ENCODE results near the gene SLC1A1.
"Not testable (repeated sequence)": the region's sequence is repeated elsewhere in the genome, so short reads cannot be mapped to it uniquely, and the experiment has no call there.

GRCh38 chr9:4531355-4531754 lies 41.1 kb downstream of the SLC1A1 start:
- TF ChIP-seq, protein P1, sequence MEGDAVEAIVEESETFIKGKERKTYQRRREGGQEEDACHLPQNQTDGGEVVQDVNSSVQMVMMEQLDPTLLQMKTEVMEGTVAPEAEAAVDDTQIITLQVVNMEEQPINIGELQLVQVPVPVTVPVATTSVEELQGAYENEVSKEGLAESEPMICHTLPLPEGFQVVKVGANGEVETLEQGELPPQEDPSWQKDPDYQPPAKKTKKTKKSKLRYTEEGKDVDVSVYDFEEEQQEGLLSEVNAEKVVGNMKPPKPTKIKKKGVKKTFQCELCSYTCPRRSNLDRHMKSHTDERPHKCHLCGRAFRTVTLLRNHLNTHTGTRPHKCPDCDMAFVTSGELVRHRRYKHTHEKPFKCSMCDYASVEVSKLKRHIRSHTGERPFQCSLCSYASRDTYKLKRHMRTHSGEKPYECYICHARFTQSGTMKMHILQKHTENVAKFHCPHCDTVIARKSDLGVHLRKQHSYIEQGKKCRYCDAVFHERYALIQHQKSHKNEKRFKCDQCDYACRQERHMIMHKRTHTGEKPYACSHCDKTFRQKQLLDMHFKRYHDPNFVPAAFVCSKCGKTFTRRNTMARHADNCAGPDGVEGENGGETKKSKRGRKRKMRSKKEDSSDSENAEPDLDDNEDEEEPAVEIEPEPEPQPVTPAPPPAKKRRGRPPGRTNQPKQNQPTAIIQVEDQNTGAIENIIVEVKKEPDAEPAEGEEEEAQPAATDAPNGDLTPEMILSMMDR (IDR thresholded peaks at IDR 0.05), result not testable (repeated sequence)
- TF ChIP-seq POLR2A (IDR thresholded peaks at IDR 0.05), result not testable (repeated sequence)

All from uterus (tissue), 2 donors.